ENCODE data around the gene KRAS.
"Not testable (repeated sequence)": the region's sequence is repeated elsewhere in the genome, so short reads cannot be mapped to it uniquely, and the experiment has no call there.

Gene KRAS

GRCh38 chr12:25250744-25251730 lies at the start of gene KRAS:
Gene KRAS, minus strand, starts transcription at chr12:25250929.
- DNase-seq: peak; percentile 90

- DNase-seq: no peak
Measured at GRCh38 chr12:25296381-25296780, 45.7 kb upstream of the KRAS start.

GRCh38 chr12:25295361-25295760 lies 44.6 kb upstream of the KRAS start:
- no peak for DNase-seq

GRCh38 chr12:25293653-25294052 lies 42.9 kb upstream of the KRAS start:
- no peak for DNase-seq

- DNase-seq: not testable (repeated sequence)
Measured at GRCh38 chr12:25292810-25293221, 42.1 kb upstream of the KRAS start.

GRCh38 chr12:25287610-25288009 lies 36.9 kb upstream of the KRAS start:
- DNase-seq: no peak

- no peak for DNase-seq
Measured at GRCh38 chr12:25286837-25287236, 36.1 kb upstream of the KRAS start.

- no peak for DNase-seq
Measured at GRCh38 chr12:25284024-25284423, 33.3 kb upstream of the KRAS start.

GRCh38 chr12:25283006-25283405 lies 32.3 kb upstream of the KRAS start:
- no peak for DNase-seq

GRCh38 chr12:25280082-25280481 lies 29.4 kb upstream of the KRAS start:
- DNase-seq: no peak

GRCh38 chr12:25278269-25278668 lies 27.5 kb upstream of the KRAS start:
- no peak for DNase-seq

GRCh38 chr12:25276199-25276937 lies 25.6 kb upstream of the KRAS start:
- DNase-seq: peak; percentile 64

- DNase-seq: no peak
Measured at GRCh38 chr12:25271486-25272098, 20.9 kb upstream of the KRAS start.

- no peak for DNase-seq
Measured at GRCh38 chr12:25269701-25270100, 19.0 kb upstream of the KRAS start.

GRCh38 chr12:25266497-25266896 lies 15.8 kb upstream of the KRAS start:
- no peak for DNase-seq

GRCh38 chr12:25264862-25265261 lies 14.1 kb upstream of the KRAS start:
- DNase-seq: no peak

GRCh38 chr12:25264114-25264513 lies 13.4 kb upstream of the KRAS start:
- no peak for DNase-seq

GRCh38 chr12:25263594-25263993 lies 12.9 kb upstream of the KRAS start:
- no peak for DNase-seq

- DNase-seq: no peak
Measured at GRCh38 chr12:25262389-25263074, 11.8 kb upstream of the KRAS start.

GRCh38 chr12:25257590-25258324 lies 7.0 kb upstream of the KRAS start:
- DNase-seq: no peak

GRCh38 chr12:25256826-25257225 lies 6.1 kb upstream of the KRAS start:
- DNase-seq: no peak

GRCh38 chr12:25256005-25256404 lies 5.3 kb upstream of the KRAS start:
- DNase-seq: no peak
